H1 (cell line): ENCODE measurements around the gene CNBD2. TPM values are rescaled to one million over a fixed set of nuclear protein-coding genes. Genes with fewer than 3 reads are reported as not detected.

Source experiments
- CTCF ChIA-PET: fragments of 300-600 bp; sonication (Branson Sonifier 250); formaldehyde crosslinking; loops from one replicate; lab custom pipeline; 2021; ENCODE audit not compliant: partially characterized antibody; lab: Charles Lee
- POLR2A ChIA-PET: fragments of 300-600 bp; sonication (Branson Sonifier 250); formaldehyde crosslinking; loops from one replicate; lab custom pipeline; 2021; ENCODE audit warnings: inconsistent platforms; ENCODE audit not compliant: partially characterized antibody; lab: Charles Lee
- DNase-seq, 2 experiments: peaks; one replicate each; pipeline versions ENCODE4 v3.0.0 to v3.0.0-alpha.2; 2010 to 2022; ENCODE audit warnings: low spot score in 2 of 2, low read depth in 1 of 2, mixed read lengths in 1 of 2
- FAIRE-seq: peaks from 2 replicates; lab custom pipeline; 2011; peaks lifted over from hg19 to GRCh38; lab: Jason Lieb, UNC
- H2AFZ ChIP-seq: 2 replicates; pipeline ENCODE4 v1.8.1; 2012; ENCODE audit warnings: low read length, inconsistent platforms
- H2AK5ac ChIP-seq: 2 replicates; pipeline ENCODE4 v1.6.1; 2013; ENCODE audit warnings: low read depth, low read length
- H2BK120ac ChIP-seq: replicated peaks from 2 replicates; pipeline ENCODE3; 2013; ENCODE audit warnings: low read depth, low read length, inconsistent platforms
- H2BK12ac ChIP-seq: 2 replicates; pipeline ENCODE4 v1.6.1; 2013; ENCODE audit warnings: low read depth, low read length
- H2BK15ac ChIP-seq: 2 replicates; pipeline ENCODE4 v1.6.1; 2013; ENCODE audit warnings: low read length
- H2BK20ac ChIP-seq: 2 replicates; pipeline ENCODE4 v1.6.1; 2013; ENCODE audit warnings: low read length
- H2BK5ac ChIP-seq: 2 replicates; pipeline ENCODE4 v1.6.1; 2013; ENCODE audit warnings: low read depth, low read length
- H3K14ac ChIP-seq: 2 replicates; pipeline ENCODE4 v1.6.1; 2013; ENCODE audit warnings: inconsistent platforms; ENCODE audit not compliant: insufficient read length
- H3K18ac ChIP-seq: 2 replicates; pipeline ENCODE4 v1.6.1; 2013; ENCODE audit warnings: low read length; ENCODE audit errors: extremely low read depth
- H3K23ac ChIP-seq: 2 replicates; pipeline ENCODE4 v1.6.1; 2013; ENCODE audit warnings: inconsistent platforms; ENCODE audit not compliant: insufficient read length
- H3K23me2 ChIP-seq: 2 replicates; pipeline ENCODE4 v1.6.1; 2013; ENCODE audit warnings: low read depth, low read length
- H3K27ac ChIP-seq: 2 replicates; pipeline ENCODE4 v1.6.1; 2011; ENCODE audit warnings: low read depth, low read length, inconsistent platforms
- H3K27me3 ChIP-seq, 4 experiments: replicated peaks in 1 of 4; 1 replicate in 1 of 4; 2 replicates in 3 of 4; pipeline versions ENCODE4 v1.6.1 to v1.8.1; 2011 to 2013; ENCODE audit warnings: low read length in 3 of 4, mild to moderate bottlenecking in 3 of 4, inconsistent platforms in 2 of 4, mixed read lengths in 2 of 4, moderate library complexity in 1 of 4; ENCODE audit not compliant: control insufficient read depth in 3 of 4, insufficient read depth in 3 of 4; ENCODE audit errors: extremely low read depth in 1 of 4
- H3K36me3 ChIP-seq, 4 experiments: 2 replicates each; pipeline versions ENCODE4 v1.6.1 to v1.8.1; 2011 to 2013; ENCODE audit warnings: mild to moderate bottlenecking in 4 of 4, low read length in 3 of 4, moderate library complexity in 2 of 4, control low read depth in 1 of 4, inconsistent platforms in 1 of 4; ENCODE audit not compliant: insufficient read depth in 4 of 4, control insufficient read depth in 2 of 4
- H3K4ac ChIP-seq: replicated peaks from 2 replicates; pipeline ENCODE3; 2013; ENCODE audit warnings: low read length, low read depth, mixed read lengths, inconsistent platforms; ENCODE audit not compliant: insufficient read length
- H3K4me1 ChIP-seq, 4 experiments: replicated peaks in 1 of 4; 1 replicate in 1 of 4; 2 replicates in 3 of 4; pipeline versions ENCODE4 v1.6.1 to v1.8.1; 2011 to 2013; ENCODE audit warnings: low read length in 3 of 4, inconsistent platforms in 2 of 4, mixed read lengths in 1 of 4; ENCODE audit not compliant: insufficient read depth in 4 of 4, control insufficient read depth in 3 of 4
- H3K4me2 ChIP-seq, 2 experiments: 2 replicates each; pipeline versions ENCODE4 v1.6.1 to v1.8.1; 2011 to 2013; ENCODE audit warnings: low read depth in 2 of 2, low read length in 2 of 2, control low read depth in 1 of 2, inconsistent platforms in 1 of 2, mild to moderate bottlenecking in 1 of 2; ENCODE audit not compliant: insufficient read depth in 1 of 2
- H3K4me3 ChIP-seq, 4 experiments: fragments of 200-600, 300-600 bp in 1 of 4; sonication (generic), shearing (Covaris generic), sonication (Bioruptor Twin) in 1 of 4; 2 replicates each; pipeline versions ENCODE4 v1.5.1 to v1.8.1; 2011 to 2016; ENCODE audit warnings: low read length in 4 of 4, low read depth in 3 of 4, control low read depth in 2 of 4, inconsistent platforms in 2 of 4, mild to moderate bottlenecking in 2 of 4, mixed read lengths in 1 of 4, moderate library complexity in 1 of 4; ENCODE audit not compliant: insufficient read depth in 2 of 4; ENCODE audit errors: extremely low read depth in 1 of 4
- H3K56ac ChIP-seq: replicated peaks from 2 replicates; pipeline ENCODE3; 2013; ENCODE audit warnings: low read depth, mild to moderate bottlenecking, mixed read lengths, low read length, inconsistent platforms; ENCODE audit not compliant: insufficient read length
- H3K79me1 ChIP-seq: 2 replicates; pipeline ENCODE4 v1.6.1; 2013; ENCODE audit warnings: low read depth, low read length, control low read depth
- H3K79me2 ChIP-seq, 2 experiments: 2 replicates each; pipeline versions ENCODE4 v1.6.1 to v1.8.1; 2012 to 2013; ENCODE audit warnings: low read length in 2 of 2, mild to moderate bottlenecking in 2 of 2, inconsistent platforms in 1 of 2; ENCODE audit not compliant: insufficient read depth in 2 of 2, control insufficient read depth in 1 of 2
- H3K9ac ChIP-seq, 4 experiments: replicated peaks in 1 of 4; 1 replicate in 1 of 4; 2 replicates in 3 of 4; pipeline versions ENCODE4 v1.6.1 to v1.8.1; 2011 to 2013; ENCODE audit warnings: low read depth in 3 of 4, low read length in 3 of 4, control low read depth in 2 of 4, mild to moderate bottlenecking in 2 of 4, moderate library complexity in 2 of 4, inconsistent platforms in 1 of 4; ENCODE audit errors: extremely low read depth in 1 of 4
- H3K9me3 ChIP-seq, 2 experiments: 2 replicates each; pipeline versions ENCODE4 v1.6.1 to v1.8.1; 2012 to 2013; ENCODE audit warnings: mild to moderate bottlenecking in 2 of 2, moderate library complexity in 2 of 2, control low read depth in 1 of 2, inconsistent platforms in 1 of 2, low read depth in 1 of 2, low read length in 1 of 2, mixed read lengths in 1 of 2; ENCODE audit not compliant: insufficient read depth in 2 of 2
- H4K20me1 ChIP-seq, 2 experiments: replicated peaks in 1 of 2; 2 replicates each; pipeline versions ENCODE3 to v1.8.1; 2011 to 2013; ENCODE audit warnings: inconsistent platforms in 2 of 2, low read length in 2 of 2, mild to moderate bottlenecking in 1 of 2; ENCODE audit not compliant: insufficient read depth in 2 of 2, control insufficient read depth in 1 of 2
- H4K5ac ChIP-seq: 2 replicates; pipeline ENCODE4 v1.6.1; 2013; ENCODE audit warnings: low read length, low read depth, mixed read lengths, inconsistent platforms; ENCODE audit not compliant: insufficient read length
- H4K8ac ChIP-seq: 2 replicates; pipeline ENCODE4 v1.8.0; 2013; ENCODE audit warnings: mild to moderate bottlenecking, moderate library complexity, low read length, inconsistent platforms; ENCODE audit not compliant: insufficient read depth; ENCODE audit errors: extremely low read depth
- H4K91ac ChIP-seq: replicated peaks from 2 replicates; pipeline ENCODE3; 2013; ENCODE audit warnings: low read length, mixed read lengths, inconsistent platforms; ENCODE audit not compliant: insufficient read length
- BACH1 ChIP-seq: IDR thresholded peaks from 2 replicates; pipeline ENCODE4 v1.6.1; 2012; ENCODE audit warnings: low read length, improper control_type of control experiment
- CTBP2 ChIP-seq: IDR thresholded peaks from 2 replicates; pipeline ENCODE4 v1.7.0; 2011; ENCODE audit warnings: borderline replicate concordance, mild to moderate bottlenecking, moderate library complexity, mixed read lengths, low read length; ENCODE audit not compliant: insufficient read depth, insufficient read length
- EP300 ChIP-seq, 2 experiments: IDR thresholded peaks; 1 replicate in 1 of 2; 2 replicates in 1 of 2; pipeline ENCODE4 v1.6.1; 2011 to 2012; ENCODE audit warnings: low read depth in 2 of 2, low read length in 2 of 2, mild to moderate bottlenecking in 2 of 2, borderline replicate concordance in 1 of 2, inconsistent platforms in 1 of 2, moderate library complexity in 1 of 2
- PHF8 ChIP-seq: fragments of 200-600 bp; sonication (generic); conservative IDR thresholded peaks from 2 replicates; pipeline ENCODE4 v1.7.1; 2012; ENCODE audit warnings: low read depth, mild to moderate bottlenecking, inconsistent platforms, low read length, moderate library complexity
- POLR2AphosphoS5 ChIP-seq: IDR thresholded peaks from 2 replicates; pipeline ENCODE4 v1.6.1; 2011; ENCODE audit warnings: low read depth, low read length
- RNF2 ChIP-seq: fragments of 200-900, 300-1000 bp; sonication (generic); IDR thresholded peaks from 2 replicates; pipeline ENCODE4 v1.7.1; 2016; ENCODE audit warnings: borderline replicate concordance, low read depth, mild to moderate bottlenecking, antibody characterized with exemption, low read length; ENCODE audit not compliant: poor library complexity, severe bottlenecking; ENCODE audit errors: missing control alignments
- SRF ChIP-seq: IDR thresholded peaks from 2 replicates; pipeline ENCODE4 v1.6.1; 2011; ENCODE audit warnings: mild to moderate bottlenecking, low read depth, low read length, moderate library complexity
- TAF1 ChIP-seq: IDR thresholded peaks from 2 replicates; pipeline ENCODE4 v1.6.1; 2011; ENCODE audit warnings: mild to moderate bottlenecking, low read depth, low read length
- WGBS, 2 experiments: shearing (Covaris generic) in 1 of 2; methylation state at CpG; one replicate each; pipeline versions ENCODE4 v1.1.6 to v1.1.7; 2013 to 2015; ENCODE audit warnings: low lambda C conversion rate in 2 of 2, mixed read lengths in 2 of 2, inconsistent platforms in 1 of 2, low coverage in 1 of 2, missing lambda C conversion rate in 1 of 2; ENCODE audit not compliant: insufficient replicate concordance in 2 of 2, insufficient coverage in 1 of 2, insufficient read length in 1 of 2; ENCODE audit errors: extremely low coverage in 1 of 2, missing lambda C conversion rate in 1 of 2; 5-methylcytosine and 5-hydroxymethylcytosine counted together
- polyA plus RNA-seq, 7 experiments: library from polyadenylated mRNA; depleted of rRNA in 3 of 7; stranded (reverse) in 5 of 7; unstranded in 2 of 7; fragments of >200 nt in 5 of 7; fragments of 200-250 nt in 2 of 7; gene quantifications; 1 replicate in 5 of 7; 2 replicates in 1 of 7; 4 replicates in 1 of 7; pipeline versions ENCODE4 v1.2.1 to v1.2.3, GENCODE V29; 2011 to 2013; ENCODE audit warnings: missing spikeins in 2 of 7, mixed read lengths in 2 of 7
- total RNA-seq: library from RNA; stranded (reverse); fragmentation: NEBNext Ultra II Directional; extraction: Animal tissue kit (Norgen Biotek cat#: 25700); gene quantifications from 2 replicates; pipeline ENCODE4 v1.2.1, GENCODE V29; 2021

The CNBD2 gene
- total and polyA plus RNA-seq, 2 of the 8 experiments (the other 6 are each of a cell fraction or from before 2014, with no cell fraction given), result 2.6 to 4.5 TPM

DNA sequence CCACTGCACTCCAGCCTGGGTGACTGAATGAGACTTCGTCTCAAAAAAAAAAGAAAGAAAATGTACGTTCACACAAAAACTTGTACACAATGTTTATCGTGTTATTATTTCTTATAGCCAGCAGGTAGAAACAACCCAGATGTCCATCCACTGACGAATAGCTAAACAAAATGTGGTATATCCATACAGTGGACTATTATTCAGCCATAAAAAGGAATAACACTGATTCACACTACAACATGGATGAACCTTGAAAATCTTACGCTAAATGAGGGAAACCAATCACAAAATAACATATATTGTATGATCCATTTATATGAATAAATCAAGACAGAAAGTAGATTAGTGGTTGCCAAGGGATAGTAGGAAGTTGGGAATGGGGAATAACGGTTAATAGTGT, 111.1 kb downstream of the CNBD2 start:
- Histone ChIP-seq H3K79me1 (no peaks in the 10 kb centered on the region), H3K9ac (no peak overlapping the region), H2BK20ac (no peak overlapping the region), H2BK12ac (no peak overlapping the region), H3K79me2 (no peaks in the 10 kb centered on the region), H2BK120ac (no peak overlapping the region), H3K23me2 (no peaks in the 10 kb centered on the region), H3K18ac (no peak overlapping the region), H3K4me2 (no peak overlapping the region), H3K36me3 (no peaks in the 10 kb centered on the region), H3K23ac (no peak overlapping the region), H2BK5ac (no peak overlapping the region), H4K91ac (no peak overlapping the region), H2BK15ac (no peak overlapping the region), H2AFZ (no peak overlapping the region), H3K4me1 (no peaks in the 10 kb centered on the region), H3K9me3 (0 out of 4 replicates have a peak, but pooled peaks cover 0 to 3% of the 10 kb centered on the region in 2 experiments), H4K8ac (no peak overlapping the region), H3K14ac (no peak overlapping the region), H4K5ac (no peak overlapping the region), H3K4me3 (no peak overlapping the region), H3K56ac (no peak overlapping the region), H3K27ac (no peak overlapping the region), H3K27me3 (no peaks in the 10 kb centered on the region), H3K4ac (no peak overlapping the region), H4K20me1 (no peaks in the 10 kb centered on the region), H2AK5ac (no peak overlapping the region)
- ChIA-PET CTCF (interaction anchor here (0.7 to 1.4 kb wide), 4 partner anchors 9 to 85 kb away, joined by 3 to 5 read pairs (median 4); no protein-coding TSS in a partner anchor), POLR2A (interaction anchor here (1.2 kb wide), 1 partner anchor 9 kb away, joined by 5 read pairs; no protein-coding TSS in a partner anchor)
- TF ChIP-seq PHF8 (no peak), TAF1 (no peak), SRF (no peak), CTBP2 (no peak), POLR2AphosphoS5 (no peak), BACH1 (no peak), RNF2 (no peak), EP300 (IDR thresholded peaks at IDR 0.05; ENCODE audit: borderline replicate concordance in 1 of 2, low read depth in 2 of 2, low read length in 2 of 2) (no peak)
- FAIRE-seq, result no peak
- no peak for DNase-seq
- WGBS, 2 experiments, result 92% methylated on average over 6 of the region's 6 CpGs; no CpG with 5 or more reads in 1 of the 2 experiments
